GM03348 (cell line): ENCODE results near the gene LIPM.

Experiments used
- DNase-seq: peaks from one replicate; pipeline ENCODE4 v3.0.0; 2012; ENCODE audit warnings: low spot score

LIPM gene

DNA sequence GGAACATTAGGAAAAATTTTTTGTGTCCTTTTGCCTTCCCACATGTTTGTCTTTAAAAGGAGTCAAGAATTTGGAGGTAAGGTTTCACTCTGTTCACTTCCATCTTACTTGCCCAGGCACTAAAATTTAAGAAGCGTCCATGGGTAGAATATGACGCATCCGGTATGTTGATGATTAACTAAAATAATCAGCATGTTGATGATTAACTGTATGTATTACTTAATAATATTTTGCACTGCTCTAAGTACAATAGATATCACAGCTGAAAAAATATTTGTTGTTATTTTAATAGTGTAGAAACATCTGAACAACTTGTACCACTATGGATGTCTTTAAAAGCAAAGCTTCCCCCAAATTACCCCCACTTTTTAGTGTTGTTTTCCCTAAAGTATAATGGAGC, 37.6 kb downstream of the LIPM start:
- DNase-seq, result no peak

DNA sequence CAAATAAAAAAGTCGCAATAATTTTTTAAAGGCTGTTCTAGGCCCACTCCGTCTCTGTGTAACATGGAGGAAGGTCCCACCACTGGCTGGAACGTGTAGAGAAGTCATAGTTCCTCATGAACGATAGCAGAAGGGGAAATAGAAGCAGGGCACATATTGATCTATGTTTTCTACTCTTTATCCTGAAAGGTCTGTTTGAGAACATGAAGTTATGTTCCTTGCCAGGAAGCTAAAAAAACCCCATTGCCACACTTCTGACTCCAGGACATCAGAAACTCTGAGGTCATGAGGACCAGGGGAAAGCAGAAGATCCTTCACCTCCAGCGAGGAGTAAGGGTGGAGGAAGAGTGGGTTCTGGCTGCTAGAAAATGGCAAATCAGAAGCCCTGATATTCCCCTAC, 38.4 kb downstream of the LIPM start:
- DNase-seq, result no peak

DNA sequence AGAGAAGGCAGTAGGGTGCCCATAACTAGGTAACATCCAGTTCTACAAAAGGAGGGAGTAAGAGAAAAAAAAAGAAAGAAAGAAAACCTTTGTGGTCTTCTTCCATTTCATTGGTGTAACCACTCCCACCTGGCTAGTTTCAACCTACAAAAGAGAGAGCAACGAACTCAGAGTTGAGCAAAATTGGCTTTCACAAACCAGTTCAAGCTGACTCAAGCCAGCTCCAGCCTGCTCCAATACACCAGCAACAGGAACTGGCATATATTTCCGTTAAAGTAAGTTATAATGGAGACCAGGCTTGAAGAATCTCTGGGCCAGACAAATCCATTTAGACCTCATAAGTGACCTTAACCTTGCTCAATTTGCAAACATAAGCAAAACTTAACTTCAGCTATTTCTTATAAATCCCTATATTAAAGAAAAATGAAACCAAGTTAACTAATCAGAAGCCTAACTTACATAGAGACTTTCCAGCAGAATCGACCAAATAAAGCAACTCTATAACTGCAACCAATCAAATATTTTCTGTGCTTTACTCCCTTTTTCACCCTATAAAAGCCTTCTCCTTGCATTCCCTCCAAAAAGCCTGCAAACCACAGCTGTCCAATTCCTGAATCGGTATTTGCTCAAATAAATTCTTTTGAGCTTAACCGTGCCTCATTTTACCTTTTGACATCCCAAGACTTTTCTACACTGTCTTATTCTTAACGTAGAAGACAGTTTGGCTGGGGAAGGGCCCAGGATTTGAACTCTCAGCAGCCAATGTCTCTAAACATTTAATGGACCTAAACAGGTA, 39.0 kb downstream of the LIPM start:
- DNase-seq, result no peak

DNA sequence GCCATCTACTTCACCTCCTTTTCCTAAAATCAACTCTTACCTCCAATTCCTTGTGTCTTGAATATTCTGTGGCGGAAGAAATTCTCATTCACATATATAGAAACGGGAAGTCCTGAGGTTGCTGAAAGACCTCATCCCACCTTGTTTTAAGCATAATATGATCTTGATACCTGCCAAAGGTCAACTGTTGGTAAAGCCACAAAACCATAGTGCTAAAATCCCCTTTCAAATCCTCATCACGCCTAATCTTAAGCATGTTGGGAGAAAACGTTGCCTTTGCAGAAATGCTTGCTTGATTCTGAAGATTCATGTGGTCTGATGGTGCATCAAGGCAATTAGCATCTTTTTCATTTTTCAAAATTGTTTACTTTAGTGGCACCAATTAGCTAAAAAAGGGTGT, 40.6 kb downstream of the LIPM start:
- DNase-seq, result no peak

DNA sequence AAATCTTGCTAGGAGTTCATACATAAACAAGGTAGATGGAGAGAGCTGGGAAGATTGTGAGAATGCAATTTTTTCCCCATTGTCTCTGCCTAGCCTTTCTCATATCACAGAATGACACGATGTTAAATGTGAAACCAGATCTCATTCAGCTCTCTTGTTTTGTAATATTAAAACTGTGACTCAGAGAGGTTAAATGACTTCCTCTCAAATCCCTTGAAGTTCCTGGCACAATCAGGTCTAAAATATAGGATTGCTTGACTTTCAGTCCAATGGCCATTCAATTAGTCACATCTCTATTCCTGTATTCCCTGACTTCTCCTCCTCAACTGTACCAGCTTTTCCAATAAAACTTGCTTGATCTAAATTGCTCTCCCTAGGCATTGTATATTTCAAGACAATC, 46.0 kb downstream of the LIPM start:
- DNase-seq, result peak; percentile 49

DNA sequence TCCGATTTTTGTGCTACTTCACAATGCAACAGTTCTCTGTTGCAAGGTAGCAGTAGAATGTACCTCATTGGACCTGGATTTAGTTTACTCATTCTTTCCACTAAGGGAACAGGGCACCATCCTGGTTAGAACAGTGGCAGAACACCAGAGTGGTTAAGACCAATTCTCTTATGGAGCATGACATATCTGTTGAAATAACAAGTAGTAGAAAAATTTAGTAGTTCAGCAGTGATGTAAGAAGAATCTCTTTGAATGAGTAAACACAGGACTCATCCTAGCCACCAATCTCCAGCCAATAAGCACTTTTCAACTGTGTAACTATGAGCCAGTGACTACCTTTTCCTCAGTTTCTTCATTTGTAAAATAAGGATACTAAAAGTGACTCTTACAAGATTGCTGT, 46.7 kb downstream of the LIPM start:
- DNase-seq, result peak; percentile 8

DNA sequence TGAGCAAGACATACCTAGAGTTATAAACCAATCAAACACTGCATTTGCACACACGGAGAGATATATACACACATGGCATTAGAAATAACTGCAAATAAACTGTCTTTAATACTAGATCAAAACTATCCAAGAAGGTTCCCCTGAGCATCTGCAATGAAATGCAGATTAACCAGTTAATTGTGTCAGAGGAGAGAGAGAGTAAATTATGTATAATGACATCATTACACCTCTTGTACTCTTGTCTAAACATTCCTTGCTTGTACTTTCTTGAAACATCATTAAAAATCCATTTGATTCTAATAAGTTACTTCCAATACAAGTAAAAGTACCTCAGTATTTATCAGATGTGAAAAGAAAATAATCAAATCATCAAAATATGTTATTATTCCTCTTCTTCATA, 48.2 kb downstream of the LIPM start:
- no peak for DNase-seq

DNA sequence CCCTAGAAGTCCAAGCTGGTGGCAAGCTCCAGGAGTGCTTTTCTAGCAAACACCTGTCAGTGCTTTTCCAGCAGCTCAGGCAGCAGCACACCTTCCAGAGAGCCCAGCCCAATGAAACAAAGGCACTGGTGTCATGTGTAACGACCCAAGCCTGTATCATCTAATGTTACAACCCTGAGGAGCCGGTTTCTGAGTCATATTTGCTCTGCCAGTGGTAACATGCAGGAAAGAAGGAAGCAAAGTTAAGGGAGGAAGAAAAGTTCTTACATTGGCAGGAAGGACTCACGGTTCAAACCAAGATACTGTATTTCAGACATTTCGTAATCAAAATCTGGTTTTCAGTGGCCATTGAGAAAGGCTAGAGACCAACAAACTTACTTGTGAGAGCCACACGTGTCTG, 49.2 kb downstream of the LIPM start, which contains the start of gene ANKRD22:
TSS of gene ANKRD22 (minus strand) at position 139 of the 400 bp plus-strand sequence. CDS start 237 bp downstream, outside the sequence.
- peak; percentile 24 for DNase-seq

DNA sequence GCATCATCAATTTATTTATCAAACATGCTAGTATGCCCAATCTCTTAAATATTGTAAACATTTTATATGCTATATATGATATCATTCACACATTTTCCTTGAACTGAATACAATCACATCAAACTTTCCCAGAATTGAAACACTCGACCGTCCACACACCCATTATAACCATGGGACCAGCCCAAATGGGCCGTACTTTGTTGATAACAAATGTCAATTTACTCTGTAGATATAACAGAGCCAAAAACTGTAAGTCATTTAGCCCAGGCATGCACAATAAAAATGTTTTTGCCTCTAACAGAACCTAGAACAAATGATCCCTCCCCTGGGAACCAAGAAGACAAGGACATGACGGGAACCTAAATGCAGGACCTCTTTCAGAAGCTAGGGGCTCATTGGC, 49.8 kb downstream of the LIPM start:
- DNase-seq, result no peak

DNA sequence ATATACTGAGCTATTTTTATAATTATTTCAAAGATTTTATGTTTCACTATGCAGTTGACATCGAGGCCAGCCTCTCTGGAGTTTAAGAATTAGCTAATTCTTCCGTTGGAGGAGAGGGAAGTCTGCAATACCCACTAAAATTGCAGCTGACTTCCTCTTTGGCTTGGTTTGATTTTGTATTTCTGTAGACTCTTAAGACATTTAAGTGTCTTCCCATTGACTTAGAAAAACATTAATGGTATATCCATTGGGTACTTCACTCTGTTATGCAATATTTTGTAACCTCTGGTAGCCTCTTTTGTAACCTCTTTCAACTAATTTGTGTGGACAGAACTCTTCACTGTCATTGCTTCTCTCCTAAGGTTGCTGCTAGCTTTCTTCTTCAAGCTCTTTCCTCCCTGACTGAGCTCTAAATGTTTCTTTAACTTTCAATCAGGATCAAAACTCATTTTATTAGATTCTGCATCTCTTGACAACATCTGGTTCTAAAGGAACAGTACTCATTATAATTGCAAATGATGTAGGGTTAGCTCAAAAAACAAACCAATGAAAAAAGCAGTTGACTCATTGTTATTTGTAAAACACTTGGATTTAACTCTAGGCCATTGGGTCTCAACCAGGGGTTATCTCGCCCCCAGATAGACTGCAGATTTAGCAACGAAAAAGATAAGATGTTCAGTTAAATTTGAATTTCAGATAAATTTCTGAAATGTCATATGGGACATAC, 50.8 kb downstream of the LIPM start:
- DNase-seq, result no peak

DNA sequence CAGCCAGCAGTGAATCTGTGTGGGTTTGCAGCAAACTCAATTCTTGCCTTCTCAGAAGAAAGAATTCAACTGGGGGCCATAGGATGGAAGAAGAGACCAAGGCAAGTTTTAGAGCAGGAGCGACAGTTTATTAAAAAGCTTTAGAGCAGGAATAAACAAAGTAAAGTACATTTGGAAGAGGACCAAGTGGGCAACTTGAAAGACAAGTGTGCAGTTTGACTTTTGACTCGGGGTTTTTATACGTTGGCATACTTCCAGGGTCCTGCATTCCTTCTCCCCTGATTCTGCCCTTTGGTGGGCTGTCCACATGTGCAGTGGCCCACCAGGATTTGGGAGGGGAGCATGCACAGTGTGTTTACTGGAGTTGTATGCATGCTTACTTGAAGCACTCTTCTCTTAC, 52.2 kb downstream of the LIPM start:
- DNase-seq, result no peak

DNA sequence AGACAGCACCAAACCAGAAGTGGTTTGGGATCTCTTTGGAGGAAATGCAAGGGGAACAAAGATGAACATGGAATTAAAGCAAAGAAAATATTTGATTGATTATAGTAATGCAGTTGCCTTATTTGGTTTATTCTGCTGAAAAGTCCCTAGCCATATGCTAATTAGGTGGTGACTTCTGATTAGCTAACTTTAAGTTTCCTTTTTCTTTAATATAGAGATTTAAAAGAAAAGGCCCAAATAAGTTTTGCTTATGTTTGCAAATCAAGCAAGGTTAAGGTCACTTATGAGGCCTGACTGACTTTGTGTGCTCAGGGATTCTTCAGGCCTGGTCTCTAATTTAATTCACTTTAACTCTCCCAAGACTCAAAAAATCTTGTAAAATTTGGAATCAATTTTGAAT, 55.3 kb downstream of the LIPM start:
- no peak for DNase-seq

DNA sequence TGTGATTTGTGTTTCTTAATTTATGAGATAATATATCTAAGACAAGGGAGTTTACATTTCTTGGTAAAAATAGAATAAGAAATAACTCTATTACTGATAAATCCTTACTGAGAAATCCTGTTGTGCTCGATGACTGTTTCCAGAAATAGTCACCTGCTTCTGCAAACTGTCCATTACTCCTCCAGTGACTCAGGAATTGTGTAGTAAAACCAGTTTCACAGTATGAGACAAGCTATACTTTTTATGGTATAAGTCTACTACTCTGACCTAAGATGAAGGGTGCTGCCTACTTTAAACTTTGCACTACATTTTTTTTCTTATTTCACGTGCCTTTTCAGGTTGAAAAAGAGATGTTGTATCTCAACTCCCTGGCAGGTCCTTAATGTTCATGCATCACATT, 56.0 kb downstream of the LIPM start:
- no peak for DNase-seq

DNA sequence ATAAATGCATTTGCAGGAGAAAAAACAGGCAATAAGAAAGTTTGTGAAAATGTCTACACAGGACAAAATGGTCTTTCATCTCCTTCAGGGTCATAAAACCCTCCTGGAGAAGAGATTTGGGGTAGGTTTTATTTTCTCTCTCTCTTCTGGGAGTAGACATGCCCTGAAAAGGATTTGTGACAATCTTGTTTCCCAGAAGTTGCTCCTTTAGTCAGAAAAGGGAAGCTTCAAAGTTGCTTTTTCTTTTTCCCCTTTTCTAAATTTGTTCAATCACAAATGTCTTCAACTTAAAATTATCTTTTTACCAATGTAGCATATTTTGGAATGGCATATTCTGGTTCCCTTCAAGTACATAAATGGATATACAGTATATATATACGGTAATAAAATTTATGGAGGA, 58.5 kb downstream of the LIPM start:
- no peak for DNase-seq

DNA sequence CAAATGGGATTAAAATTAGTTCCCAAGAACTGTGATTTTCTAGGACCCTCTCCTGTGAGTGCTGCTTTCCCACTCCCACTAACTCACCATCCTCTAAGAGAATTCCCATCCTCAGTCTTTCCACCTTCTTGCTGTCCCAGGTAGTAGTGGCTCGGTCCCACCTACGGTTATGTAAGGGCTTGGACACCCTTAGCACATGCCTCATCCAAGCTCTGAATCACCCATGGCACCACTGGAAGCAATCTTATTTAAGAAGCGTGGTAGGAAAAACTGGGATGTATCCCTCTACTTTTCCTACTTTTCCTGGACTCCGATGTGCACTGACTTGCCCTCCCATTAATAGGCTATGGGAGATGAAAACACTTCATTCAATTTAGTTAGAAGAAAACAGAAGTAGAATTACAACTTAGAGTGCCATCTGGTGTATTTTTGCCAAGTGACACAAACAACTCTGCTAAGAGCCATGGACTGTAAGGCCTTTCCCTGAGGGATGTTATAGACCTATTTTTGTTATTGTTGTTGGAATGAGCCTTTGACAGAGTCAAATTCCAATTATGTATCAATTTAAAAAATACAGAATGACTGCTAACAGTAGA, 62.8 kb downstream of the LIPM start:
- DNase-seq, result no peak

DNA sequence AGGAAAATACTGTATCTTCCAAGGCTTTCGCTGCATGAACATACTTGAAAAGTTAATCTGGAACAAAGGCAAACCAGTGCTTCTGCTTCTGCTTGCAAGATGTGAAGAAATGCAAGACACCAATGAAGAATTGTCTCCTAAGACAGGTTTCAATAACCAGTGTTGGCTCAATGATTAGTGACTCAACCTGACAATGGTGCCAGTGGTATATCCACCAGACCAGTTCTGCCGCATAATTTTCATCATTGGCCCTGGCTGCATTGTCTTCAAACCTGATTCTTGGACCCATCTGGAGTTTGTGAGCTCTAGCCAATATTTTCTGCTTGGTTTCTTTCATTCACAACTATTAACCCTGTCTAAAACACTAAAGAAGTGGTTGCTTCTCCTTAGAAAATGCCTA, 63.9 kb downstream of the LIPM start:
- DNase-seq, result no peak

DNA sequence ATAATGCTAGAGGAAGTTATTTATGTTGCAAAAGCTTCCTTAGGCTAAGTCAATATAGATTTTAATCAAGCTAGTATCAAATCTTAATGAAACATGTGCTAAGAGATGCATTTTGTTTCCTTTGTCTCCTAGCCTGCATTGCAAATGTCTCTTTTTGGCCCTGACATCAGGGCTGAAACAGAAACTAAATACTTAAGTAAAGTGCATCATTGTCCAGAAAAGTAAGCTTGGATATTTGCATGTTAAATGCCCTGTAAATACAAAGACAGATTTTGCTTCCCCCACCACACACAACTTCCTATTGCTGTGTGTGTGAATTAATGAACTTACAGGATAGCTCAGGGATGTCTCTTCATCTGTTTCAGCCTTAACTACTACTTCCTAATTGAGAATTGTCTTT, 67.6 kb downstream of the LIPM start:
- DNase-seq, result no peak
